Osteocyte (in vitro differentiated cells): ENCODE data around the gene CCER1. TPM values are rescaled to one million over a fixed set of nuclear protein-coding genes. Genes with fewer than 3 reads are reported as not detected.

Experiments used
- DNase-seq: peaks from one replicate; pipeline ENCODE4 v3.0.0; 2021; ENCODE audit warnings: mixed read lengths; ENCODE audit not compliant: unreplicated experiment; ENCODE audit errors: extremely low spot score
- H3K27ac Mint-ChIP-seq: one replicate; pipeline ENCODE4 v1.8.0; 2021; ENCODE audit warnings: mild to moderate bottlenecking, mixed read lengths; ENCODE audit not compliant: unreplicated experiment
- H3K27me3 Mint-ChIP-seq: one replicate; pipeline ENCODE4 v1.8.0; 2021; ENCODE audit warnings: mixed read lengths; ENCODE audit not compliant: unreplicated experiment
- H3K36me3 Mint-ChIP-seq: one replicate; pipeline ENCODE4 v1.8.0; 2021; ENCODE audit warnings: mixed read lengths; ENCODE audit not compliant: unreplicated experiment
- H3K4me1 Mint-ChIP-seq: one replicate; pipeline ENCODE4 v1.8.0; 2021; ENCODE audit warnings: mixed read lengths; ENCODE audit not compliant: unreplicated experiment
- H3K4me3 Mint-ChIP-seq: one replicate; pipeline ENCODE4 v1.8.0; 2021; ENCODE audit warnings: mild to moderate bottlenecking, moderate library complexity, mixed read lengths; ENCODE audit not compliant: unreplicated experiment
- H3K9me3 Mint-ChIP-seq: one replicate; pipeline ENCODE4 v1.8.0; 2021; ENCODE audit warnings: mixed read lengths; ENCODE audit not compliant: unreplicated experiment
- total RNA-seq: library from RNA; stranded (reverse); gene quantifications from 2 replicates; pipeline ENCODE4 v1.2.1, GENCODE V29; 2021
- TF ChIP-seq, protein P1 (sequence below): fragments of 200-600 bp; sonication (generic); IDR thresholded peaks from 2 replicates; pipeline ENCODE4 v1.5.0; 2021; ENCODE audit warnings: antibody characterized with exemption, mild to moderate bottlenecking, moderate library complexity

CCER1 gene
- total RNA-seq, 1 donor from 2014 or later, result not detected

DNA sequence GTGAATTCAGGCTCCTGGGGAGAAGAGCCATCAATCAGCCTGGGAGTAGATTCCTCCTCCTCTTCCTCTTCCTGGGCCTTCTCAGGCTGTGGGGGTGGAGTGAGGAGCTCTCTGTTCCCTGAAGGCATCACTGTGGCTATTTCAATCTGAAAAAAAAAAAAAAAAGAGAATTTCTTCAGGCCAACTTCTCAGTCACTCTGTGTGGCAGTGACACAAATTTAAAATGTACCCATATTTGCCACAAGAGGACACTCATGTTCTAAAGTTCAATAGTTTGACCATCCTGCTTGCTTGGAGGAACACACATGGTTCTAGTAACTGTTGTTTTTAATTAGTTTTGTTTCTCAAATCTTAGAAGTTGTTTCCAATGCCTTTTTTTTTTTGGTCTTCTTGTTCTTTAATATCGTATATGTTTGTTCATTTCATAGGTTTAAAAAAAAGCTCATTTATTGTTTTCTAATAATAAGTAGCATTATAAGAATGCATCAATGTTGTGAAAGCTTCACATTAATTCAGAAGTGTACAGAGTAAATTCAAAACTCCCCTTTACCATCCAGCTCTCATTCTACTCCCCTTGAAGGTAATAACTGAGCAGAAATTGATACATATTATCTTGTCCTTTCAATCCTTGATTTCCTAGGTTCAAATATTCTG is 23.3 kb upstream of the CCER1 start:
- TF ChIP-seq, protein P1, sequence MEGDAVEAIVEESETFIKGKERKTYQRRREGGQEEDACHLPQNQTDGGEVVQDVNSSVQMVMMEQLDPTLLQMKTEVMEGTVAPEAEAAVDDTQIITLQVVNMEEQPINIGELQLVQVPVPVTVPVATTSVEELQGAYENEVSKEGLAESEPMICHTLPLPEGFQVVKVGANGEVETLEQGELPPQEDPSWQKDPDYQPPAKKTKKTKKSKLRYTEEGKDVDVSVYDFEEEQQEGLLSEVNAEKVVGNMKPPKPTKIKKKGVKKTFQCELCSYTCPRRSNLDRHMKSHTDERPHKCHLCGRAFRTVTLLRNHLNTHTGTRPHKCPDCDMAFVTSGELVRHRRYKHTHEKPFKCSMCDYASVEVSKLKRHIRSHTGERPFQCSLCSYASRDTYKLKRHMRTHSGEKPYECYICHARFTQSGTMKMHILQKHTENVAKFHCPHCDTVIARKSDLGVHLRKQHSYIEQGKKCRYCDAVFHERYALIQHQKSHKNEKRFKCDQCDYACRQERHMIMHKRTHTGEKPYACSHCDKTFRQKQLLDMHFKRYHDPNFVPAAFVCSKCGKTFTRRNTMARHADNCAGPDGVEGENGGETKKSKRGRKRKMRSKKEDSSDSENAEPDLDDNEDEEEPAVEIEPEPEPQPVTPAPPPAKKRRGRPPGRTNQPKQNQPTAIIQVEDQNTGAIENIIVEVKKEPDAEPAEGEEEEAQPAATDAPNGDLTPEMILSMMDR, result peak; percentile 80
- H3K36me3 Mint-ChIP-seq, result no peaks in the 10 kb centered on the region
- H3K4me1 Mint-ChIP-seq, result peaks cover 49% of the 10 kb centered on the region

DNA sequence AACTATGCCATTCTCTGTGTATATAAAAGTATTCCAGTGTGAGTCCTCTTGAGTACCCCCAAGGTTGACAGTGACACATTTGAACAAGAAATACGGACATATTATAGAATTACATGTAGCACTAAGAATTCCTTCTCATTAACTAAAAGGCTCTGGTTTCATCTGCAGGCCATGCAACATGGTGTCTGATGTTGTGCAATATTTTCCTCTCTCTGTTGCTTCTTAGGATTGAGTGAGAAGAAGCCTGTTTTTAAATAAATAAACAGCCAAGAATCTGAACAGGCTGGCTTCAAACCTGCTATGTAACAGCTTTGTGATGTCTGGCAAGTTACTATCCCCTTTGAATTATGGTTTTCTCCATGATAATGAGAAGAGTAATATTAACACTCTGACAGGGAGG is 22.2 kb upstream of the CCER1 start:
- Mint-ChIP-seq H3K4me3 (no peak overlapping the region), H3K9me3 (no peaks in the 10 kb centered on the region), H3K27ac (no peak overlapping the region), H3K4me1 (peaks cover 49% of the 10 kb centered on the region), H3K27me3 (no peaks in the 10 kb centered on the region), H3K36me3 (no peaks in the 10 kb centered on the region)
- TF ChIP-seq, protein P1, result no peak
- DNase-seq, result no peak

More for the DNA sequence above, 23.3 kb upstream of the CCER1 start:
- peak overlapping the region; percentile 58 for H3K27ac Mint-ChIP-seq
- DNase-seq, result no peak
- no peaks in the 10 kb centered on the region for H3K27me3 Mint-ChIP-seq
- peaks cover 6% of the 10 kb centered on the region for H3K9me3 Mint-ChIP-seq
- no peak overlapping the region for H3K4me3 Mint-ChIP-seq

- no peaks in the 10 kb centered on the region for H3K9me3 Mint-ChIP-seq
- H3K27ac Mint-ChIP-seq, result peak overlapping the region; percentile 10
- no peaks in the 10 kb centered on the region for H3K36me3 Mint-ChIP-seq
- no peak overlapping the region for H3K4me3 Mint-ChIP-seq
- H3K27me3 Mint-ChIP-seq, result no peaks in the 10 kb centered on the region
- peaks cover 45% of the 10 kb centered on the region for H3K4me1 Mint-ChIP-seq
- DNase-seq, result no peak
- TF ChIP-seq, protein P1, result no peak
These were observed 19.3 kb upstream of the CCER1 start for GRCh38 chr12:90974286-90974685.

- no peaks in the 10 kb centered on the region for H3K27me3 Mint-ChIP-seq
- DNase-seq, result no peak
- H3K9me3 Mint-ChIP-seq, result no peaks in the 10 kb centered on the region
These were observed 17.2 kb upstream of the CCER1 start for GRCh38 chr12:90972226-90972625.

DNA sequence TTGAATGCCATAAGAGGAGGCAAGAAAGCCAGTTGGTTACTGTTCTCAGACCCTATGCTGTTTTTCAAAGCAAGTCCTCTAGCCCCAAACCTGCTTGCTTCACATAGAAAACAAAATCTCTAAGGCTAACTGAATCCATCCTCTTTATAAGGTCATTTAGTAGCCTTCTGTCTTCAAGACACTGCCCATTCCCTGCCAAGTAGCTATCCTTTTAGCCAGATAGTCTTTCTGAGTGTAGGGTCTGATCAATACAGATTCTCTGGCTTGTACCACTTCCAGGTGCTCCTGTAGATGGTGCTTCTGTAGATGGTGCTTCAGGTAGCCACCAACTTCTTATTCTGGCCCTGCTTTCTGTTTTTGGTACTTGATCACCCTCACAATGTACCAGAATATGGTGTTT is 15.9 kb upstream of the CCER1 start:
- Mint-ChIP-seq H3K27me3 (no peaks in the 10 kb centered on the region), H3K27ac (no peak overlapping the region), H3K4me3 (no peak overlapping the region), H3K4me1 (peaks cover 24% of the 10 kb centered on the region), H3K36me3 (no peaks in the 10 kb centered on the region), H3K9me3 (no peaks in the 10 kb centered on the region)
- TF ChIP-seq, protein P1, result no peak
- no peak for DNase-seq

More at GRCh38 chr12:90972226-90972625, 17.2 kb upstream of the CCER1 start:
- Mint-ChIP-seq H3K36me3 (no peaks in the 10 kb centered on the region), H3K4me3 (no peak overlapping the region), H3K4me1 (peaks cover 30% of the 10 kb centered on the region), H3K27ac (no peak overlapping the region)
- TF ChIP-seq, protein P1, result no peak
